Fibroblast of the aortic adventitia (primary cell): ENCODE data around the gene CDH13. TPM values are rescaled to one million over a fixed set of nuclear protein-coding genes. Genes with fewer than 3 reads are reported as not detected.
A peak's percentile ranks its signal among the peaks of the same experiment; 100 is the strongest.

Source experiments
- DNase-seq: peaks from one replicate; pipeline ENCODE4 v3.0.0-alpha.2; 2010; ENCODE audit warnings: low read depth
- H3K4me3 ChIP-seq: 2 replicates; pipeline ENCODE4 v1.5.1; 2011; ENCODE audit warnings: low read depth, mild to moderate bottlenecking, control low read depth, low read length, moderate library complexity
- total RNA-seq: library from RNA; depleted of rRNA; stranded (reverse); fragments of >200 nt; gene quantifications from 2 replicates; pipeline ENCODE4 v1.2.3, GENCODE V29; 2012; ENCODE audit warnings: low replicate concordance
- TF ChIP-seq, protein P1 (sequence below): IDR thresholded peaks from 2 replicates; pipeline ENCODE4 v1.5.1; 2011; ENCODE audit warnings: mild to moderate bottlenecking, low read length, control low read depth, inconsistent platforms; ENCODE audit not compliant: insufficient read depth

Gene CDH13
- total RNA-seq, 1 donor: 55.7 TPM

DNA sequence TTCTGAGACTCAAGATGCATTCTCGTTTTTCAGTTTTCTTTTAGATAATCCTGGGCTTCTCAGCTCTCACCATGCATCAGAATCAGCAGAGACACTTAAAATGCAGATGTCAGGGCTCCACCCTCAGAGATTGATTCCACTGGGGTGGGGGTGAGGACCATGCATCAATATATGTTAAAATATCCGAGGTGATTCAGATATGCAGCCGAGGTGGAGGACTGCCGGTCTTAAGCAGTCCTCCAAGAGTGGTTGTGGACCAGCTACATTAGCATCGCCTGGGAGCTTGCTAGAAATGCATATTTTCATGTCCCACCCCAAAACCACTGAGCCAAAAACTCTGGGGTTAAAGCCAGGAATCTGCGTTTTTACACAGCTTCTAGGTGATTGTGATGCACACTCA, 501.3 kb downstream of the CDH13 start:
- TF ChIP-seq, protein P1, sequence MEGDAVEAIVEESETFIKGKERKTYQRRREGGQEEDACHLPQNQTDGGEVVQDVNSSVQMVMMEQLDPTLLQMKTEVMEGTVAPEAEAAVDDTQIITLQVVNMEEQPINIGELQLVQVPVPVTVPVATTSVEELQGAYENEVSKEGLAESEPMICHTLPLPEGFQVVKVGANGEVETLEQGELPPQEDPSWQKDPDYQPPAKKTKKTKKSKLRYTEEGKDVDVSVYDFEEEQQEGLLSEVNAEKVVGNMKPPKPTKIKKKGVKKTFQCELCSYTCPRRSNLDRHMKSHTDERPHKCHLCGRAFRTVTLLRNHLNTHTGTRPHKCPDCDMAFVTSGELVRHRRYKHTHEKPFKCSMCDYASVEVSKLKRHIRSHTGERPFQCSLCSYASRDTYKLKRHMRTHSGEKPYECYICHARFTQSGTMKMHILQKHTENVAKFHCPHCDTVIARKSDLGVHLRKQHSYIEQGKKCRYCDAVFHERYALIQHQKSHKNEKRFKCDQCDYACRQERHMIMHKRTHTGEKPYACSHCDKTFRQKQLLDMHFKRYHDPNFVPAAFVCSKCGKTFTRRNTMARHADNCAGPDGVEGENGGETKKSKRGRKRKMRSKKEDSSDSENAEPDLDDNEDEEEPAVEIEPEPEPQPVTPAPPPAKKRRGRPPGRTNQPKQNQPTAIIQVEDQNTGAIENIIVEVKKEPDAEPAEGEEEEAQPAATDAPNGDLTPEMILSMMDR: no peak
- no peak for DNase-seq

DNA sequence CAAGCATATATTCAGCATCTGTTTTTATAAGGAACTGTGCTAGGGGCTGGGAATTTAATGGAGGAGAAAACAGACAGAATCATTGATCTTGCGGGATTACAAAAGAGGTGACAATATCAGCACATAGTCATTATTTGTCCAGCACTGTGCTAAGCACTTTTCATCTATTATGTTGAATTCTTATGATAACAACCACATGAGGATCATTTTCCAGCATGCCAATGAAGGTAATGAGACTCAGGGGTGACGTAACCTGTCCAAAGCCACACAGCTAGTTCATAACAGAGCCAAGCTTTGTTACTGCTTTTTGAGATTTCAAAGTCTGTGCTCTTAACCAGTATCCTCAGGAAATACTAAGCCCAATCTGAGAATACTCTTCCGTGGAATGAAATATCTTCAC, 503.3 kb downstream of the CDH13 start:
- H3K4me3 ChIP-seq: no peak overlapping the region
- DNase-seq: no peak
- TF ChIP-seq, protein P1: no peak

More for the DNA sequence above, 501.3 kb downstream of the CDH13 start:
- H3K4me3 ChIP-seq: no peak overlapping the region

DNA sequence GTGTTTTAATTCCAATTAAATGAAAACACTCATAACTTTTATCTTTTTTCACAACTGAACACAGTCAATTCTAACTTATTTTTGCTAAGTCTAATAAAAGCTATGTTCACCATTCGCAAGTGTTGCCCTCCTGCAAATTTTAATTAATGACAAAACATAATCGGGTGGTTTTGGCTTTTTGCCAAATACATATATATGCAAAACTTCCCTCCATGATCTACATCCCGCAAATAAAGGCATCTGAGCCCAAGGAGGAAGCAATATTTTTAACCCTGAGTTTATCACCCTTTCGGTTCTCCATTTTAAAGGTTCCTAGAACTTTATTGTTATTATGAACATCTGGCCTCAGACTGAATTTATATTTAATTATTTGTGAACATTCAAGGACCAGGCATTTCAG, 507.9 kb downstream of the CDH13 start:
- H3K4me3 ChIP-seq: no peak overlapping the region
- DNase-seq: no peak
- TF ChIP-seq, protein P1: no peak

DNA sequence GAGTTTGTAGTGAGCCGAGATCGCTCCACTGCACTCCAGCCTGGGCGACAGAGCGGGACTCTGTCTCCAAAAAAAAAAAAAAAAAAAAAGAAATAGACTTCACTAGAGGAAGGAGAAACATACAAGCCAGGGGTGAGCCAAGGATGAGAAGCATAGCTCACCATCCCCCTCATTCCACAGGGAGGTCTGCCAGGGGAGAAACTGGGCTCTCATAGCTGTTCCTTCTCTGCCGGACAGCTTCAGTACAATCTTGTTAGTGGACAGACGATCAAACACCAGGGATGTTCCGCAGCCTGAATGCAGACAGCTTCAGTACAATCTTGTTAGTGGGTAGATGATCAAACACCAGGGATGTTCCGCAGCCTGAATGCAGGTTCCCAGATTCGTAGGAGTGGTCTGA, 509.6 kb downstream of the CDH13 start:
- TF ChIP-seq, protein P1: no peak
- DNase-seq: no peak
- no peak overlapping the region for H3K4me3 ChIP-seq

DNA sequence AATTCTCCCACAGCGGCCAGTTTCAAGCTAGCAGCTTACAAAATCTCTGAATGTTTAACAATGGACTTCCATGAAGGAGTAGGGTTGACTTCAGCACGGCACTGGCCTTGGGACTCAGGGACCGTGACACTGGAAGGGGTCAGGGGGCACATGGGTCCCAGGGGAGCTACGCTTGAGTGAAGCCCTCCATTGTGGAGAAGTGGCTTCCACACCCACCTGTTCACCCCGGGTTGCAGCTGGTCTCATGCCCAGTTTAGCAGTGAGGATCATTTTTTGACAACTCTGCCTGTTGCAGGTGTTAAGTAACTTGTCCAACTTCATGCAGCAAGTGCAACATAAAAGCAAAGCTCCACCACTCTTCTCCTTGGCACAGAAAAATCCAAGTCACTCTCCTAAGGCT, 510.2 kb downstream of the CDH13 start:
- no peak for DNase-seq
- H3K4me3 ChIP-seq: peak overlapping the region; percentile 7

DNA sequence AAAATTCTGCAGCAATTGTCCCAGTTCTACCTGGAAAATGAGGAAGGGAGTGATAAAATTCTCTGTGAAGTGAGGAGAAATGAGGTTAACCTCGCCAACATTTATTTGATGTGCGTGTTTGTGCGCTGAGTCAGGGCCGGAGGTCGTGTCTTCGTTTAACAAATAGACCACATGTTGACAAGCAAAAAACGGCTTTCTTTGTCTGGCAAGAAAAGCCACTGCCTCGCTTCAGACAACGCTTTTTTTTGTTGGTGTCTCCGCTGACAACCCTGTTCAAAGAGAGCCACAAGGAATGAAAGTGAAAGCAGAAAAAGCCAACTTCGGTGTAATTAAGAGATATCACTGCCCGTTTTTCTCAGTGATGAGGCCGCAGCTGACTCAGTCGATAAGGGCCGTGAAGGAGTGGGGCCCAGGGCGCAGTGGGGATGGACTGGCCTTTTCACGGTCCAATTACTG, 510.6 kb downstream of the CDH13 start:
- peak overlapping the region; percentile 7 for H3K4me3 ChIP-seq
- peak; percentile 59 for DNase-seq
- TF ChIP-seq, protein P1: no peak

More for the DNA sequence above, 510.2 kb downstream of the CDH13 start:
- TF ChIP-seq, protein P1: no peak

DNA sequence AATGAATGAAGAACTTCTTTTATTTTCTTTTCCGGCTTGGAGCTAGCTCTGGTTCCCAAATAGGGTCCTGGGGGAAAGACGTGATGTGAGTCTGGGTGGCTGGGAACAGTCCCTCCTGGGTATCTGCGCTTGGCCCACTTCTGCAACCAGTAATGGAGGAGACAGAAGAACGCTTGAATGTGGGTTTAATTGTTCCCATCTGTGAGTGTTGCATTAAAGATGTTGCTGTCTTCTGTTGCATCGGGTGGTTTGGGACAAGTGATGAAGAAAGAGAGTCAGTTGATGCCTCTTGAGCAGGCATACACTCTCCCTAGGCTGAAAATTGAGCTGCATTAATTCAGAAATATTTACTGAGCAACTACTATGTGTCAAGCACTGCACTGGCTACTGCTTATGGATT, 511.1 kb downstream of the CDH13 start:
- TF ChIP-seq, protein P1: no peak
- no peak overlapping the region for H3K4me3 ChIP-seq
- no peak for DNase-seq
